ENCODE measurements around the gene RAB10. TPM values are rescaled to one million over a fixed set of nuclear protein-coding genes. Genes with fewer than 3 reads are reported as not detected.

Gene RAB10
- total and polyA plus RNA-seq, 2 donors = 61.3 to 72.9 TPM

- Histone ChIP-seq H3K9me3 (ENCODE audit: control insufficient read depth in 2 of 2, insufficient read depth in 1 of 2, low read length in 1 of 2) (no peaks in the 10 kb centered on the region), H3K27ac (ENCODE audit: low read depth in 1 of 2, low read length in 1 of 2) (no peak overlapping the region), H3K4me1 (ENCODE audit: control insufficient read depth in 2 of 2, insufficient read depth in 2 of 2, low read length in 2 of 2) (no peaks in the 10 kb centered on the region), H3K4me3 (ENCODE audit: low read length in 2 of 2) (no peak overlapping the region), H3K27me3 (ENCODE audit: control insufficient read depth in 2 of 2, insufficient read depth in 1 of 2, low read length in 1 of 2) (peaks cover 0 to 4% of the 10 kb centered on the region in 2 donors), H3K36me3 (ENCODE audit: control insufficient read depth in 2 of 2, insufficient read depth in 2 of 2, low read length in 1 of 2) (no peaks in the 10 kb centered on the region)
- 66% methylated on average over 7 of the region's 7 CpGs for WGBS
- DNase-seq (ENCODE audit: low read depth in 6 of 9, low spot score in 9 of 9) = no peak
Measured at GRCh38 chr2:26144031-26144430, 110.1 kb downstream of the RAB10 start.

GRCh38 chr2:26144953-26145680 lies 111.2 kb downstream of the RAB10 start:
- H3K27me3 ChIP-seq (ENCODE audit: control insufficient read depth in 2 of 2, insufficient read depth in 1 of 2, low read length in 1 of 2) = peaks cover 0 to 8% of the 10 kb centered on the region in 2 donors
- 36% methylated on average over 11 of the region's 11 CpGs for WGBS
- no peaks in the 10 kb centered on the region for H3K4me1 ChIP-seq (ENCODE audit: control insufficient read depth in 2 of 2, insufficient read depth in 2 of 2, low read length in 2 of 2)
- no peaks in the 10 kb centered on the region for H3K36me3 ChIP-seq (ENCODE audit: control insufficient read depth in 2 of 2, insufficient read depth in 2 of 2, low read length in 1 of 2)
- no peak overlapping the region for H3K4me3 ChIP-seq (ENCODE audit: low read length in 2 of 2)
- H3K9me3 ChIP-seq (ENCODE audit: control insufficient read depth in 2 of 2, insufficient read depth in 1 of 2, low read length in 1 of 2) = no peaks in the 10 kb centered on the region
- peak; percentile 19 to 74 (median 45) for DNase-seq (ENCODE audit: low read depth in 6 of 9, low spot score in 9 of 9)
- H3K27ac ChIP-seq (ENCODE audit: low read depth in 1 of 2, low read length in 1 of 2) = no peak overlapping the region

GRCh38 chr2:26148501-26148900 lies 114.6 kb downstream of the RAB10 start:
- H3K4me3 ChIP-seq (ENCODE audit: low read length in 2 of 2) = no peak overlapping the region
- peaks cover 0 to 11% of the 10 kb centered on the region in 2 donors for H3K27me3 ChIP-seq (ENCODE audit: control insufficient read depth in 2 of 2, insufficient read depth in 1 of 2, low read length in 1 of 2)
- no peak for DNase-seq (ENCODE audit: low read depth in 6 of 9, low spot score in 9 of 9)
- H3K9me3 ChIP-seq (ENCODE audit: control insufficient read depth in 2 of 2, insufficient read depth in 1 of 2, low read length in 1 of 2) = no peaks in the 10 kb centered on the region
- no peaks in the 10 kb centered on the region for H3K4me1 ChIP-seq (ENCODE audit: control insufficient read depth in 2 of 2, insufficient read depth in 2 of 2, low read length in 2 of 2)
- WGBS = 54% methylated on average over 2 of the region's 2 CpGs
- no peak overlapping the region for H3K27ac ChIP-seq (ENCODE audit: low read depth in 1 of 2, low read length in 1 of 2)
- no peaks in the 10 kb centered on the region for H3K36me3 ChIP-seq (ENCODE audit: control insufficient read depth in 2 of 2, insufficient read depth in 2 of 2, low read length in 1 of 2)

- Histone ChIP-seq H3K36me3 (ENCODE audit: control insufficient read depth in 2 of 2, insufficient read depth in 2 of 2, low read length in 1 of 2) (no peaks in the 10 kb centered on the region), H3K27me3 (ENCODE audit: control insufficient read depth in 2 of 2, insufficient read depth in 1 of 2, low read length in 1 of 2) (peaks cover 0 to 11% of the 10 kb centered on the region in 2 donors), H3K4me3 (ENCODE audit: low read length in 2 of 2) (no peak overlapping the region), H3K27ac (ENCODE audit: low read depth in 1 of 2, low read length in 1 of 2) (no peak overlapping the region), H3K4me1 (ENCODE audit: control insufficient read depth in 2 of 2, insufficient read depth in 2 of 2, low read length in 2 of 2) (no peaks in the 10 kb centered on the region), H3K9me3 (ENCODE audit: control insufficient read depth in 2 of 2, insufficient read depth in 1 of 2, low read length in 1 of 2) (no peaks in the 10 kb centered on the region)
- WGBS = 86% methylated on average over 12 of the region's 12 CpGs
- no peak for DNase-seq (ENCODE audit: low read depth in 6 of 9, low spot score in 9 of 9)
Measured at GRCh38 chr2:26150243-26150642, 116.4 kb downstream of the RAB10 start.

- over 99% methylated on average over 5 of the region's 5 CpGs for WGBS
Measured at GRCh38 chr2:26157580-26157979, 123.7 kb downstream of the RAB10 start.

GRCh38 chr2:26161926-26162325 lies 128.0 kb downstream of the RAB10 start:
- WGBS = 98% methylated on average over 7 of the region's 7 CpGs
- H3K9me3 ChIP-seq (ENCODE audit: control insufficient read depth in 2 of 2, insufficient read depth in 1 of 2, low read length in 1 of 2) = no peaks in the 10 kb centered on the region
- DNase-seq (ENCODE audit: low read depth in 6 of 9, low spot score in 9 of 9) = no peak
- no peaks in the 10 kb centered on the region for H3K4me1 ChIP-seq (ENCODE audit: control insufficient read depth in 2 of 2, insufficient read depth in 2 of 2, low read length in 2 of 2)
- H3K27ac ChIP-seq (ENCODE audit: low read depth in 1 of 2, low read length in 1 of 2) = no peak overlapping the region
- no peaks in the 10 kb centered on the region for H3K36me3 ChIP-seq (ENCODE audit: control insufficient read depth in 2 of 2, insufficient read depth in 2 of 2, low read length in 1 of 2)
- H3K27me3 ChIP-seq (ENCODE audit: control insufficient read depth in 2 of 2, insufficient read depth in 1 of 2, low read length in 1 of 2) = peaks cover 0 to 3% of the 10 kb centered on the region in 2 donors
- H3K4me3 ChIP-seq (ENCODE audit: low read length in 2 of 2) = no peak overlapping the region

More at GRCh38 chr2:26157580-26157979, 123.7 kb downstream of the RAB10 start:
- Histone ChIP-seq H3K4me1 (ENCODE audit: control insufficient read depth in 2 of 2, insufficient read depth in 2 of 2, low read length in 2 of 2) (no peaks in the 10 kb centered on the region), H3K27ac (ENCODE audit: low read depth in 1 of 2, low read length in 1 of 2) (no peak overlapping the region), H3K9me3 (ENCODE audit: control insufficient read depth in 2 of 2, insufficient read depth in 1 of 2, low read length in 1 of 2) (no peaks in the 10 kb centered on the region), H3K36me3 (ENCODE audit: control insufficient read depth in 2 of 2, insufficient read depth in 2 of 2, low read length in 1 of 2) (no peaks in the 10 kb centered on the region), H3K4me3 (ENCODE audit: low read length in 2 of 2) (no peak overlapping the region), H3K27me3 (ENCODE audit: control insufficient read depth in 2 of 2, insufficient read depth in 1 of 2, low read length in 1 of 2) (no peaks in the 10 kb centered on the region)
- DNase-seq (ENCODE audit: low read depth in 6 of 9, low spot score in 9 of 9) = no peak

- no peak for DNase-seq (ENCODE audit: low read depth in 6 of 9, low spot score in 9 of 9)
- H3K4me3 ChIP-seq (ENCODE audit: low read length in 2 of 2) = no peak overlapping the region
- H3K36me3 ChIP-seq (ENCODE audit: control insufficient read depth in 2 of 2, insufficient read depth in 2 of 2, low read length in 1 of 2) = no peaks in the 10 kb centered on the region
- H3K27ac ChIP-seq (ENCODE audit: low read depth in 1 of 2, low read length in 1 of 2) = no peak overlapping the region
- H3K27me3 ChIP-seq (ENCODE audit: control insufficient read depth in 2 of 2, insufficient read depth in 1 of 2, low read length in 1 of 2) = peaks cover 0 to 3% of the 10 kb centered on the region in 2 donors
- no peaks in the 10 kb centered on the region for H3K4me1 ChIP-seq (ENCODE audit: control insufficient read depth in 2 of 2, insufficient read depth in 2 of 2, low read length in 2 of 2)
- no peaks in the 10 kb centered on the region for H3K9me3 ChIP-seq (ENCODE audit: control insufficient read depth in 2 of 2, insufficient read depth in 1 of 2, low read length in 1 of 2)
- WGBS = 97% methylated on average over 10 of the region's 10 CpGs
Measured at GRCh38 chr2:26162963-26163362, 129.1 kb downstream of the RAB10 start.

- Histone ChIP-seq H3K27me3 (ENCODE audit: control insufficient read depth in 2 of 2, insufficient read depth in 1 of 2, low read length in 1 of 2) (peaks cover 0 to 9% of the 10 kb centered on the region in 2 donors), H3K9me3 (ENCODE audit: control insufficient read depth in 2 of 2, insufficient read depth in 1 of 2, low read length in 1 of 2) (no peaks in the 10 kb centered on the region), H3K4me3 (ENCODE audit: low read length in 2 of 2) (no peak overlapping the region), H3K4me1 (ENCODE audit: control insufficient read depth in 2 of 2, insufficient read depth in 2 of 2, low read length in 2 of 2) (no peaks in the 10 kb centered on the region), H3K36me3 (ENCODE audit: control insufficient read depth in 2 of 2, insufficient read depth in 2 of 2, low read length in 1 of 2) (no peaks in the 10 kb centered on the region), H3K27ac (ENCODE audit: low read depth in 1 of 2, low read length in 1 of 2) (no peak overlapping the region)
- no peak for DNase-seq (ENCODE audit: low read depth in 6 of 9, low spot score in 9 of 9)
- WGBS = 88% methylated on average over 1 of the region's 1 CpG
Measured at GRCh38 chr2:26164231-26164630, 130.3 kb downstream of the RAB10 start.

- H3K4me1 ChIP-seq (ENCODE audit: control insufficient read depth in 2 of 2, insufficient read depth in 2 of 2, low read length in 2 of 2) = no peaks in the 10 kb centered on the region
- WGBS = 97% methylated on average over 8 of the region's 8 CpGs
- H3K36me3 ChIP-seq (ENCODE audit: control insufficient read depth in 2 of 2, insufficient read depth in 2 of 2, low read length in 1 of 2) = no peaks in the 10 kb centered on the region
- H3K27ac ChIP-seq (ENCODE audit: low read depth in 1 of 2, low read length in 1 of 2) = no peak overlapping the region
- no peak for DNase-seq (ENCODE audit: low read depth in 6 of 9, low spot score in 9 of 9)
- no peaks in the 10 kb centered on the region for H3K9me3 ChIP-seq (ENCODE audit: control insufficient read depth in 2 of 2, insufficient read depth in 1 of 2, low read length in 1 of 2)
- H3K27me3 ChIP-seq (ENCODE audit: control insufficient read depth in 2 of 2, insufficient read depth in 1 of 2, low read length in 1 of 2) = peaks cover 0 to 13% of the 10 kb centered on the region in 2 donors
- no peak overlapping the region for H3K4me3 ChIP-seq (ENCODE audit: low read length in 2 of 2)
Measured at GRCh38 chr2:26164641-26165211, 130.8 kb downstream of the RAB10 start.

Measured in thymus (tissue), 11 donors.